HEK293T (cell line): Measurements from ENCODE around the gene RHBG.

Experiments
- BHLHE40 ChIP-seq: fragments of 450-650 bp; IDR thresholded peaks from 2 replicates; pipeline ENCODE4 v1.6.1; 2016; ENCODE audit warnings: mild to moderate bottlenecking, moderate library complexity, borderline replicate concordance
- L3MBTL2 ChIP-seq: fragments of 450-650 bp; conservative IDR thresholded peaks from 2 replicates; pipeline ENCODE4 v1.6.1; 2016; ENCODE audit warnings: mild to moderate bottlenecking
- LEF1 ChIP-seq: fragments of 450-650 bp; IDR thresholded peaks from 2 replicates; pipeline ENCODE4 v1.6.1; 2017; ENCODE audit warnings: mild to moderate bottlenecking, borderline replicate concordance
- SP1 ChIP-seq: fragments of 450-650 bp; IDR thresholded peaks from 2 replicates; pipeline ENCODE4 v1.6.1; 2017
- SUZ12 ChIP-seq: fragments of 450-650 bp; IDR thresholded peaks from 2 replicates; pipeline ENCODE4 v1.6.1; 2016; ENCODE audit warnings: mild to moderate bottlenecking
- ZNF384 ChIP-seq: fragments of 450-650 bp; IDR thresholded peaks from 2 replicates; pipeline ENCODE4 v1.6.1; 2016

DNA sequence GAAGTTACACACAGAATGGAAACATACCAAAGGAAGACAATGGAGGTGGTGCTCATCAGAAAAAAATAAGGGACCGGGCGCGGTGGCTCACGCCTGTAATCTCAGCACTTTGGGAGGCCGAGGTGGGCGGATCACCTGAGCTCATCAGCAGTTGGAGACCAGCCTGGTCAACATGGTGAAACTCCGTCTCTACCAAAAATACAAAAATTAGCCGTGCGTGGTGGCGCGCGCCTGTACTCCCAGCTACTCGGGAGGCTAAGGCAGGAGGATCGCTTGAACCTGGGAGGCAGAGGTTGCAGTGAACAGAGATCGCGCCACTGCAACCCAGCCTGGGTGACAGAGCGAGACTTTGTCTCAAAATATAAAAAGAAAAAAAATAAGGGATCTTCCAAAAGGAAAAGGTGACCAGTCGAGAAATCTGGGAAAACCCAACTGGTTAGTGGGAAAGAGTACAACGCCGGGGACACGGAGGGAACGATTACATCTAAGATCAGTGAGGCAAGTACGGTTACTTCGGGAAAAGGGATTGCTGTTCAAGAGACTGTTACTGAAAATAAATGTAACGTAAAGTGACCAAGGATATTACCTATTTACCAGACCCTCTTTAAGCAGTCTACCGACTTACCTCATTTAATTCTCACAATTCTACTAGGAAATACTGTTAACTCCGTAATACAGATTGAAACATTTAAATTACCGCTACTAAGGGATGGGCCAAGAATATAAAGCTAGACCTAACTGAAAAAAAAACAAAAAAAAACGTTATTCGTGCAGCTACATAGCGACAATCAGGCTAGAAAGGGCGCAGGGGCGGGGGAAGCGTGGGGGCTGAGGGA is 31.7 kb upstream of the RHBG start:
- TF ChIP-seq BHLHE40 (no peak), SP1 (no peak), L3MBTL2 (no peak), SUZ12 (no peak), ZNF384 (no peak), LEF1 (no peak)
